Common myeloid progenitor, CD34-positive (primary cell): ENCODE data around the gene LYPLA2.

ENCODE experiments used
- CTCF ChIA-PET: fragments of 350-600 bp; sonication (Branson Sonifier 250); formaldehyde crosslinking; loops from one replicate; lab custom pipeline; 2021; ENCODE audit warnings: antibody characterized with exemption; lab: Charles Lee
- POLR2A ChIA-PET: fragments of 350-600 bp; sonication (Branson Sonifier 250); formaldehyde crosslinking; loops from one replicate; lab custom pipeline; 2021; ENCODE audit warnings: antibody characterized with exemption; lab: Charles Lee
- DNase-seq, 3 donors: peaks; one replicate each; pipeline versions ENCODE4 v3.0.0 to v3.0.0-alpha.2; 2013
- H3K27ac ChIP-seq, 2 experiments: 1 replicate in 1 of 2; 2 replicates in 1 of 2; pipeline ENCODE4 v1.7.0; 2013; ENCODE audit warnings: inconsistent platforms in 2 of 2, low read length in 2 of 2, mild to moderate bottlenecking in 2 of 2, low read depth in 1 of 2, moderate library complexity in 1 of 2; ENCODE audit not compliant: severe bottlenecking in 2 of 2, insufficient read depth in 1 of 2, poor library complexity in 1 of 2
- H3K27me3 ChIP-seq, 5 experiments: replicated peaks in 2 of 5; 1 replicate in 3 of 5; 2 replicates in 2 of 5; pipeline versions ENCODE4 v1.6.1 to v1.7.0; 2013; ENCODE audit warnings: low read length in 4 of 5, mild to moderate bottlenecking in 2 of 5, moderate library complexity in 2 of 5, inconsistent platforms in 1 of 5; ENCODE audit not compliant: insufficient read depth in 5 of 5, control insufficient read depth in 4 of 5
- H3K36me3 ChIP-seq, 4 experiments: 1 replicate in 2 of 4; 2 replicates in 2 of 4; pipeline versions ENCODE4 v1.6.1 to v1.7.0; 2013; ENCODE audit warnings: low read length in 3 of 4, control low read depth in 1 of 4, mild to moderate bottlenecking in 1 of 4; ENCODE audit not compliant: control insufficient read depth in 4 of 4, insufficient read depth in 4 of 4
- H3K4me1 ChIP-seq, 4 experiments: 1 replicate in 3 of 4; 2 replicates in 1 of 4; pipeline versions ENCODE4 v1.6.1 to v1.7.1; 2013; ENCODE audit warnings: low read length in 3 of 4, mild to moderate bottlenecking in 3 of 4, control low read depth in 1 of 4, inconsistent platforms in 1 of 4, moderate library complexity in 1 of 4; ENCODE audit not compliant: control insufficient read depth in 4 of 4, insufficient read depth in 4 of 4; ENCODE audit errors: control extremely low read depth in 1 of 4
- H3K4me3 ChIP-seq, 7 experiments: 1 replicate in 4 of 7; 2 replicates in 3 of 7; pipeline versions ENCODE4 v1.5.1 to v1.7.0; 2013; ENCODE audit warnings: mild to moderate bottlenecking in 7 of 7, low read length in 6 of 7, moderate library complexity in 6 of 7, inconsistent platforms in 2 of 7, low read depth in 2 of 7, control low read depth in 1 of 7; ENCODE audit not compliant: insufficient read depth in 4 of 7, control insufficient read depth in 1 of 7; ENCODE audit errors: extremely low read depth in 1 of 7
- H3K9me3 ChIP-seq, 5 experiments: 1 replicate in 4 of 5; 2 replicates in 1 of 5; pipeline versions ENCODE4 v1.6.1 to v1.7.1; 2013; ENCODE audit warnings: low read length in 4 of 5, mild to moderate bottlenecking in 2 of 5, inconsistent platforms in 1 of 5, low read depth in 1 of 5, moderate library complexity in 1 of 5; ENCODE audit not compliant: control insufficient read depth in 4 of 5, insufficient read depth in 2 of 5; ENCODE audit errors: control extremely low read depth in 1 of 5
- WGBS: methylation state at CpG from one replicate; pipeline ENCODE4 v1.1.5; 2013; ENCODE audit not compliant: insufficient coverage; 5-methylcytosine and 5-hydroxymethylcytosine counted together

LYPLA2 gene

DNA sequence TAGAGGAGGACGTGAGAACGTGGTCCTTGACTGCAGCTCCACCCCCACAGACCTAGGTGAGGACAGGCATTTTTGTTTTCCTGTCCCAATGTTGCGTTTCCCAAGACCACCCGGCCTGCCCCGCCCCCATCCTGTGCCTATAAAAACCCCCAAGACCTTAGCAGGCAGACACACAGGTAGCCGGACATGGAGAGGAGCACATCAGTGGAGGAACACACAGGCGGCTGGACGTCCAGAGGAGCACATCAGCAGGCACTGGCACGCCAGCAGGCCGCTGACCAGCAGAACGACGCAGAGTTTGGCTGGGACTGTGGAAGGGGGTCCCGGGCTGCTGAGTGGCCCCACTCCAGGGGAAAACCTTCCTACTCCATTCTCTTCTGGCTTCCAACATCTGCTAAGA, 47.0 kb downstream of the LYPLA2 start:
- ChIA-PET CTCF (interaction anchor here (0.8 to 1.3 kb wide), 4 partner anchors 13 to 394 kb away, joined by 3 to 6 read pairs (median 4); partner anchors contain the start of gene HMGCL), POLR2A (interaction anchor here (2.0 kb wide), 1 partner anchor 13 kb away, joined by 11 read pairs; the partner anchor contains the start of gene HMGCL)
- Histone ChIP-seq H3K4me1 (peaks cover 0 to 12% (median 7%) of the 10 kb centered on the region in 4 experiments), H3K9me3 (peaks cover 0 to 3% (median 0%) of the 10 kb centered on the region in 5 experiments), H3K27me3 (no peaks in the 10 kb centered on the region), H3K36me3 (no peaks in the 10 kb centered on the region), H3K27ac (peak overlapping the region in 1 of 2 experiments; percentile 26), H3K4me3 (peak overlapping the region in 5 of 7 experiments; percentile 31 to 71 (median 48))
- DNase-seq, result peak in 1 of 3 donors; percentile 4
- WGBS, result 58% methylated on average over 10 of the region's 13 CpGs

DNA sequence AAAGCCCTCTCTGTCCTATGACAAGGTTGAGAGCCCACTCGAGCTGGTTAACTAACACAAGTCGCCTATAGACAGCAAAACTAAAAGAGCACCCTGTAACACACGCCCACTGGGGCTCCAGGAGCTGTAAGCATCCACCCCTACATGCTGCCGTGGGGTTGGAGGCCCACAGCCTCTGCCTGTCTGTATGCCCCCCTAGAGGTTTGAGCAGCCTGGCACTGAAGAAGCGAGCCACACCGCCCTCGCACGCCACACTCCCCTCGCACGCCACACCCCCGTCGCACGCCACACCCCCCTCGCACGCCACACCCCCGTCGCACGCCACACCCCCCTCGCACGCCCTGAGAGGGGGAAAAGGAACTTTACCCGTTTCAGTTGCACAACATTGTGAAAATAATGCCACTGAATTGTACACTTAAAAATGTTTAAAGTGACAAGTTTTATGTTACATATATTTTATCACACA, 47.5 kb downstream of the LYPLA2 start:
- CTCF ChIA-PET, result interaction anchor here (0.8 to 1.3 kb wide), 4 partner anchors 13 to 395 kb away, joined by 3 to 6 read pairs (median 4); partner anchors contain the start of gene HMGCL
- H3K27me3 ChIP-seq, result no peaks in the 10 kb centered on the region
- POLR2A ChIA-PET, result interaction anchor here (2.0 kb wide), 1 partner anchor 14 kb away, joined by 11 read pairs; the partner anchor contains the start of gene HMGCL
- DNase-seq, result peak; percentile 90 to 96 (median 95)
- H3K9me3 ChIP-seq, result peaks cover 0 to 3% (median 0%) of the 10 kb centered on the region in 5 experiments
- peaks cover 0 to 12% (median 7%) of the 10 kb centered on the region in 4 experiments for H3K4me1 ChIP-seq
- H3K27ac ChIP-seq, result peak overlapping the region in 1 of 2 experiments; percentile 26
- 0% methylated on average over 4 of the region's 21 CpGs for WGBS
- no peaks in the 10 kb centered on the region for H3K36me3 ChIP-seq
- peak overlapping the region in 6 of 7 experiments; percentile 1 to 75 (median 53) for H3K4me3 ChIP-seq

DNA sequence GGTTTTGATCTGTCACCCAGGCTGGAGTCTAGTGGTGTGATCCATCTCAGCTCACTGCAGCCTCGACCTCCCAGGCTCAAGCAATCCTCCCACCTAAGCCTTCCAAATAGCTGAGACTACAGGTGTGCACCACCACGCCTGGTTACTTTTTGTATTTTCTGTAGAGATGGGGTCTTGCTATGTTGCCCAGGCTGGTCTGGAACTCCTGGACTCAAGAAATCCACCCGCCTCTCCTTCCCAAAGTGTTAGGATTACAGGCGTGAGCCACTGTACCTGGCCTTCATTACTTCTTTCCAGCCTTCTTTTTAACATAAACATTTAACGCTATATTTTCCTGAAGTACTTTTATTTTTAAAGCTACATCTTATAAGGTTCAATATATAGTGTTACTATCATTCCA, 52.7 kb downstream of the LYPLA2 start:
- Histone ChIP-seq H3K27me3 (no peaks in the 10 kb centered on the region), H3K36me3 (peaks cover 9 to 31% (median 19%) of the 10 kb centered on the region in 4 experiments), H3K4me3 (no peak overlapping the region), H3K9me3 (peaks cover 0 to 10% (median 5%) of the 10 kb centered on the region in 5 experiments), H3K4me1 (peaks cover 0 to 3% (median 0%) of the 10 kb centered on the region in 4 experiments), H3K27ac (no peak overlapping the region)
- ChIA-PET POLR2A (no interaction called here), CTCF (interaction anchor here (0.7 to 1.7 kb wide), 6 partner anchors 9 to 183 kb away, joined by 3 to 7 read pairs (median 3); no protein-coding TSS in a partner anchor)
- no peak for DNase-seq
- WGBS, result 83% methylated on average over 1 of the region's 5 CpGs
